HepG2 (cell line): ENCODE data around the gene YIPF2. TPM values are rescaled to one million over a fixed set of nuclear protein-coding genes. Genes with fewer than 3 reads are reported as not detected.

ENCODE experiments used
- ATF7-NPFF ChIP-seq: sonication (generic); formaldehyde crosslinking; IDR thresholded peaks from 2 replicates; pipeline ENCODE4 v1.8.1; 2023; ENCODE audit warnings: mild to moderate bottlenecking, low read depth, missing genetic modification reagents, moderate library complexity
- CAMTA2 ChIP-seq: sonication (generic); formaldehyde crosslinking; IDR thresholded peaks from 2 replicates; pipeline ENCODE4 v1.4.0; 2020; ENCODE audit warnings: mild to moderate bottlenecking, missing genetic modification reagents, borderline replicate concordance
- CREM ChIP-seq, 2 experiments: sonication (generic) in 1 of 2; formaldehyde crosslinking in 1 of 2; IDR thresholded peaks; 2 replicates each; pipeline versions ENCODE4 v1.4.0 to v1.6.1; 2016 to 2020; ENCODE audit warnings: antibody characterized with exemption in 1 of 2, mild to moderate bottlenecking in 1 of 2, missing genetic modification reagents in 1 of 2
- DR1 ChIP-seq: sonication (generic); formaldehyde crosslinking; IDR thresholded peaks from 2 replicates; pipeline ENCODE4 v1.8.0; 2021; ENCODE audit warnings: mild to moderate bottlenecking, missing genetic modification reagents, inconsistent platforms
- EHMT2 ChIP-seq: fragments of 200-600 bp; sonication (generic); IDR thresholded peaks from 2 replicates; pipeline ENCODE4 v1.7.0; 2017; ENCODE audit warnings: antibody characterized with exemption, low read depth, low read length, borderline replicate concordance
- FOXK2 ChIP-seq: fragments of 450-650 bp; IDR thresholded peaks from 2 replicates; pipeline ENCODE4 v1.6.1; 2016
- FOXO1 ChIP-seq: sonication (generic); formaldehyde crosslinking; IDR thresholded peaks from 2 replicates; pipeline ENCODE4 v1.4.0; 2020; ENCODE audit warnings: missing genetic modification reagents
- GABPB1 ChIP-seq: IDR thresholded peaks from 2 replicates; pipeline ENCODE4 v1.6.1; 2016; ENCODE audit warnings: mild to moderate bottlenecking, missing genetic modification reagents, moderate library complexity, missing compliant biosample characterization
- GATA4 ChIP-seq: sonication (generic); IDR thresholded peaks from 2 replicates; pipeline ENCODE4 v1.6.1; 2016; ENCODE audit warnings: antibody characterized with exemption, low read depth, borderline replicate concordance
- HNF4A ChIP-seq: sonication (generic); formaldehyde crosslinking; IDR thresholded peaks from 2 replicates; pipeline ENCODE4 v1.4.0; 2020; ENCODE audit warnings: missing genetic modification reagents
- HNRNPH1 ChIP-seq: fragments of 200-400 bp; formaldehyde crosslinking; optimal IDR thresholded peaks from 2 replicates; pipeline ENCODE3; 2017; ENCODE audit warnings: mild to moderate bottlenecking, low read depth, low read length
- HOXD1 ChIP-seq: sonication (generic); formaldehyde crosslinking; IDR thresholded peaks from 2 replicates; pipeline ENCODE4 v1.5.0; 2020; ENCODE audit warnings: missing genetic modification reagents
- ISX ChIP-seq: sonication (generic); formaldehyde crosslinking; conservative IDR thresholded peaks from 2 replicates; pipeline ENCODE4 v1.5.0; 2020; ENCODE audit warnings: missing genetic modification reagents
- KDM5B ChIP-seq: sonication (generic); formaldehyde crosslinking; IDR thresholded peaks from 2 replicates; pipeline ENCODE4 v1.4.0; 2020; ENCODE audit warnings: missing genetic modification reagents, mild to moderate bottlenecking, borderline replicate concordance
- MATR3 ChIP-seq: sonication (generic); formaldehyde crosslinking; IDR thresholded peaks from 2 replicates; pipeline ENCODE4 v1.4.0; 2020; ENCODE audit warnings: missing genetic modification reagents
- NR2F1 ChIP-seq, 2 experiments: fragments of 450-650 bp in 1 of 2; formaldehyde crosslinking in 1 of 2; IDR thresholded peaks; 2 replicates each; pipeline versions ENCODE4 v1.5.0 to v1.6.1; 2016 to 2020; ENCODE audit warnings: mild to moderate bottlenecking in 1 of 2, missing compliant biosample characterization in 1 of 2, missing genetic modification reagents in 1 of 2, moderate library complexity in 1 of 2
- PAWR ChIP-seq: sonication (generic); formaldehyde crosslinking; IDR thresholded peaks from 2 replicates; pipeline ENCODE4 v1.4.0; 2020; ENCODE audit warnings: missing genetic modification reagents, mild to moderate bottlenecking, borderline replicate concordance
- U2AF2 ChIP-seq: fragments of 200-400 bp; formaldehyde crosslinking; IDR thresholded peaks from 2 replicates; pipeline ENCODE4 v1.6.1; 2017; ENCODE audit warnings: low read depth, mild to moderate bottlenecking, low read length
- ZNF253 ChIP-seq: sonication (generic); formaldehyde crosslinking; IDR thresholded peaks from 2 replicates; pipeline ENCODE4 v1.8.0; 2022; ENCODE audit warnings: mild to moderate bottlenecking, missing genetic modification reagents, borderline replicate concordance
- ZNF572 ChIP-seq: sonication (generic); formaldehyde crosslinking; IDR thresholded peaks from 2 replicates; pipeline ENCODE4 v1.5.1; 2020; ENCODE audit warnings: mild to moderate bottlenecking, missing genetic modification reagents
- ZNF746 ChIP-seq: sonication (generic); formaldehyde crosslinking; IDR thresholded peaks from 2 replicates; pipeline ENCODE4 v1.8.0; 2022; ENCODE audit warnings: mild to moderate bottlenecking, missing genetic modification reagents
- ZSCAN30 ChIP-seq: sonication (generic); formaldehyde crosslinking; IDR thresholded peaks from 2 replicates; pipeline ENCODE4 v1.5.0; 2020; ENCODE audit warnings: mild to moderate bottlenecking, missing genetic modification reagents
- polyA plus RNA-seq, 8 experiments: library from polyadenylated mRNA; depleted of rRNA in 3 of 8; stranded (reverse) in 7 of 8; unstranded in 1 of 8; fragments of >200 nt; fragmentation: Illumina TruSeq in 4 of 8; extraction: Trizol in 4 of 8; gene quantifications; 2 replicates each; pipeline versions ENCODE4 v1.2.1 to v1.2.3, GENCODE V29; 2011 to 2016; ENCODE audit warnings: low read depth in 4 of 8, missing spikeins in 1 of 8, mixed read lengths in 1 of 8; ENCODE audit not compliant: insufficient read depth in 1 of 8
- total RNA-seq, 5 experiments: library from RNA; depleted of rRNA; stranded (reverse); fragments of >200 nt; fragmentation: Illumina TruSeq; extraction: Trizol; gene quantifications; 2 replicates each; pipeline ENCODE4 v1.2.3, GENCODE V29; 2016; ENCODE audit warnings: low read depth in 1 of 5
- TF ChIP-seq, protein P1 (sequence below): sonication (generic); formaldehyde crosslinking; IDR thresholded peaks from 2 replicates; pipeline ENCODE4 v1.4.0; 2020; ENCODE audit warnings: missing genetic modification reagents, borderline replicate concordance
- TF ChIP-seq, protein P2 (sequence below): sonication (generic); formaldehyde crosslinking; IDR thresholded peaks from 2 replicates; pipeline ENCODE4 v1.8.1; 2023; ENCODE audit warnings: mild to moderate bottlenecking, moderate library complexity, missing genetic modification reagents
- TF ChIP-seq, protein P3 (sequence below): sonication (generic); formaldehyde crosslinking; IDR thresholded peaks from 2 replicates; pipeline ENCODE4 v1.8.1; 2023; ENCODE audit warnings: mild to moderate bottlenecking, missing genetic modification reagents
- TF ChIP-seq, protein P4 (sequence below): sonication (generic); formaldehyde crosslinking; IDR thresholded peaks from 2 replicates; pipeline ENCODE4 v1.8.0; 2022; ENCODE audit warnings: missing genetic modification reagents, low read depth, mild to moderate bottlenecking, borderline replicate concordance

YIPF2 gene
- total and polyA plus RNA-seq, 2 of the 13 experiments (the other 11 are each of a cell fraction or from before 2014, with no cell fraction given): 37.3 to 53.2 TPM

DNA sequence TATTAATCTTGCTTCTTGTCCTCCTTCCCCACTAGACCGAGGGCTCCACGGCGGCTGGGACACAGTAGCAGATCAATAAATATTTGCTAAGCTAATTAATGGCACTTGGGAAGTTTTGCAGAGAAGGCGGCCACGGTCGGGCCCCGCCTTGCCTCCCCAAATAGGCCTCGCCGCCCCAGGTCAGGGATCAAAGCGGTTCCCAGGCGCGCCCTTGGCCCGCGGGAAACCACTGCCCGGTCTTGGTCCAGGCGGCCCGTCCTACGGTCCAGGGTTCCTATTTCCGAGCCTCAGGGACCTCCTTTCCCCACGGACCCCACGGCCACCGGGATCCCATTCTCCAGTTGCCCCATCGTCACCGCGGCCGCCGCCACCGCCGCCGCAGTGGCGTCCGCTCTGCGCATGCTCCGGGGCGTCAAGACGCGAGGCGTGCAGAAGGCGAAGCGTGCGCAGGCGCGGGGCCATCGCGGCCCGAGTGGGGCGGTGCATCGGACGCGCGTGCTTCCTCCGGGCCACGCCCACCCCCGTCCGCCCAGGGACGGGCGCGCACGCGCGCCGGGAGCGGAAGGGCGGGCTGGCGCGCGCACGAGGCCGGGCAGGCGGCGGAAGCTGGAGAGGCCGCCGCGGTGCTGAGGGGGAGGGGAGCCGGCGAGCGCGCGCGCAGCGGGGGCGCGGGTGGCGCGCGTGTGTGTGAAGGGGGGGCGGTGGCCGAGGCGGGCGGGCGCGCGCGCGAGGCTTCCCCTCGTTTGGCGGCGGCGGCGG lies 32.1 kb upstream of the YIPF2 start, which contains the start of gene SMARCA4 (continued):
- TF ChIP-seq, protein P1, sequence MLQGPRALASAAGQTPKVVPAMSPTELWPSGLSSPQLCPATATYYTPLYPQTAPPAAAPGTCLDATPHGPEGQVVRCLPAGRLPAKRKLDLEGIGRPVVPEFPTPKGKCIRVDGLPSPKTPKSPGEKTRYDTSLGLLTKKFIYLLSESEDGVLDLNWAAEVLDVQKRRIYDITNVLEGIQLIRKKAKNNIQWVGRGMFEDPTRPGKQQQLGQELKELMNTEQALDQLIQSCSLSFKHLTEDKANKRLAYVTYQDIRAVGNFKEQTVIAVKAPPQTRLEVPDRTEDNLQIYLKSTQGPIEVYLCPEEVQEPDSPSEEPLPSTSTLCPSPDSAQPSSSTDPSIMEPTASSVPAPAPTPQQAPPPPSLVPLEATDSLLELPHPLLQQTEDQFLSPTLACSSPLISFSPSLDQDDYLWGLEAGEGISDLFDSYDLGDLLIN (CRISPR knock-in tag): no peak
- no peak for TF ChIP-seq ZSCAN30
- TF ChIP-seq NR2F1 (CRISPR knock-in tag; IDR thresholded peaks at IDR 0.05): peak in 1 of 2 experiments; percentile 50; a peak in 1 of 4 replicates
- TF ChIP-seq, protein P2, sequence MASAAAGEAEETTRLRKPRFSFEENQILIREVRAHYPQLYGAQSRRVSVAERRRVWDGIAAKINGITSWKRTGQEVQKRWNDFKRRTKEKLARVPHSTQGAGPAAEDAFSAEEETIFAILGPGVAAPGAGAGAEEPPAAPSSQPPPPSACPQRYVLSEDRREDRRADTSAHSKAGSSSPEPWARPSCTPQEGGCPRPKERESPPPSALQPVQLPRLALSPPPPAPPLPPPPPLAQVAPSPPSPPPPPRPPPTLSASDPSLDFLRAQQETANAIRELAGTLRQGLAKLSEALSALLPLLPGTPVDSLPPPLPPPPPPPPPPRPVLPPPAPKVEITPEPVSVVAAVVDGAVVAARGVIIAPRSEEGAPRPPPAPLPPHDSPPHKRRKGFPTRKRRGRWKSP: peak; percentile 27; the same call in 1 of the 2 replicates
- no peak; the same call in 1 of the 2 replicates for TF ChIP-seq ZNF746 (CRISPR knock-in tag)
- no peak for TF ChIP-seq PAWR (CRISPR knock-in tag)
- TF ChIP-seq EHMT2: no peak
- TF ChIP-seq HOXD1 (CRISPR knock-in tag): 0 out of 2 replicates have a peak, but pooled peaks have one; percentile 17
- no peak for TF ChIP-seq FOXK2
- TF ChIP-seq U2AF2: no peak
- no peak for TF ChIP-seq ISX
- TF ChIP-seq, protein P3, sequence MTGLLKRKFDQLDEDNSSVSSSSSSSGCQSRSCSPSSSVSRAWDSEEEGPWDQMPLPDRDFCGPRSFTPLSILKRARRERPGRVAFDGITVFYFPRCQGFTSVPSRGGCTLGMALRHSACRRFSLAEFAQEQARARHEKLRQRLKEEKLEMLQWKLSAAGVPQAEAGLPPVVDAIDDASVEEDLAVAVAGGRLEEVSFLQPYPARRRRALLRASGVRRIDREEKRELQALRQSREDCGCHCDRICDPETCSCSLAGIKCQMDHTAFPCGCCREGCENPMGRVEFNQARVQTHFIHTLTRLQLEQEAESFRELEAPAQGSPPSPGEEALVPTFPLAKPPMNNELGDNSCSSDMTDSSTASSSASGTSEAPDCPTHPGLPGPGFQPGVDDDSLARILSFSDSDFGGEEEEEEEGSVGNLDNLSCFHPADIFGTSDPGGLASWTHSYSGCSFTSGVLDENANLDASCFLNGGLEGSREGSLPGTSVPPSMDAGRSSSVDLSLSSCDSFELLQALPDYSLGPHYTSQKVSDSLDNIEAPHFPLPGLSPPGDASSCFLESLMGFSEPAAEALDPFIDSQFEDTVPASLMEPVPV (CRISPR knock-in tag): no peak
- 0 out of 2 replicates have a peak, but pooled peaks have one; percentile 32 for TF ChIP-seq ATF7-NPFF (CRISPR knock-in tag)
- TF ChIP-seq ZNF572: no peak
- TF ChIP-seq FOXO1 (CRISPR knock-in tag): peak; percentile 69; the same call in 1 of the 2 replicates
- TF ChIP-seq CREM (IDR thresholded peaks at IDR 0.05): no peak
- no peak for TF ChIP-seq CREM (CRISPR knock-in tag; IDR thresholded peaks at IDR 0.05)
- TF ChIP-seq HNF4A: no peak
- TF ChIP-seq CAMTA2 (CRISPR knock-in tag): 0 out of 2 replicates have a peak, but pooled peaks have one; percentile 57
- peak; percentile 70 for TF ChIP-seq GABPB1 (CRISPR knock-in tag)
- TF ChIP-seq GATA4: no peak
- TF ChIP-seq KDM5B (CRISPR knock-in tag): peak; percentile 95; the same call in 1 of the 2 replicates
- TF ChIP-seq ZNF253 (CRISPR knock-in tag): no peak; the same call in 1 of the 2 replicates
- TF ChIP-seq HNRNPH1: no peak
- TF ChIP-seq MATR3: no peak
- TF ChIP-seq, protein P4, sequence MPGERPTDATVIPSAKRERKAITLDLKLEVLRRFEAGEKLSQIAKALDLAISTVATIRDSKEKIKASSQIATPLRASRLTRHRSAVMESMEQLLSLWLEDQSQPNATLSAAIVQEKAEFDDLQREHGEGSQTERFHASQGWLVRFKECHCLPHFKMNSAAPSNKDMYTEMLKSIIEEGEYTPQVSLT (CRISPR knock-in tag): no peak; the same call in 1 of the 2 replicates
- no peak; the same call in 1 of the 2 replicates for TF ChIP-seq DR1 (CRISPR knock-in tag)
